CD4-positive, alpha-beta T cell treated with Interleukin-6 at 100 ng/mL for 8 hours (primary cell): ENCODE results near the gene TYW1.
"Not testable (repeated sequence)": the region's sequence is repeated elsewhere in the genome, so short reads cannot be mapped to it uniquely, and the experiment has no call there.

Source experiments
- DNase-seq: peaks from one replicate; pipeline ENCODE4 v3.0.0-alpha.2; 2020; ENCODE audit warnings: mixed read lengths, low spot score

TYW1 gene

GRCh38 chr7:67130766-67131165, 134.1 kb downstream of the TYW1 start:
- not testable (repeated sequence) for DNase-seq

GRCh38 chr7:67134912-67135311, 138.3 kb downstream of the TYW1 start:
- DNase-seq: not testable (repeated sequence)

- DNase-seq: not testable (repeated sequence)
These were observed 139.2 kb downstream of the TYW1 start for GRCh38 chr7:67135617-67136486.

- not testable (repeated sequence) for DNase-seq
These were observed 140.9 kb downstream of the TYW1 start for GRCh38 chr7:67137489-67137888.

DNA sequence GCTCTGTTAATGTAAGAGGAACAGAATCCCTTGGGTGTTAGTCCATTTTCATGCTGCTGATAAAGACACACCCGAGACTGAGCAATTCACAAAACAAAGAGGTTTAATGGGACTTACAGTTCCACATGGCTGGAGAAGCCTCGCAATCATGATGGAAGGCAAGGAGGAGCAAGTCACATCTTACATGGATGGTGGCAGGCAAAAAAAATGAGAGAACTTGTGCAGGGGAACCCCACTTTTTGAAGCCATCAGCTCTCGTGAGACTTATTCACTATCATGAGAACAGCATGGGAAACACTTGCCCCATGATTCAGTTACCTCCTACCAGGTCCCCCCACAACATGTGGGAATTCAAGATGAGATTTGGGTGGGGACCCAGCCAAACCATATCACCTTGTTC, 143.2 kb downstream of the TYW1 start:
- DNase-seq: not testable (repeated sequence)

GRCh38 chr7:67141001-67141400, 144.4 kb downstream of the TYW1 start:
- DNase-seq: not testable (repeated sequence)

GRCh38 chr7:67143091-67143786, 146.6 kb downstream of the TYW1 start:
- DNase-seq: not testable (repeated sequence)

DNA sequence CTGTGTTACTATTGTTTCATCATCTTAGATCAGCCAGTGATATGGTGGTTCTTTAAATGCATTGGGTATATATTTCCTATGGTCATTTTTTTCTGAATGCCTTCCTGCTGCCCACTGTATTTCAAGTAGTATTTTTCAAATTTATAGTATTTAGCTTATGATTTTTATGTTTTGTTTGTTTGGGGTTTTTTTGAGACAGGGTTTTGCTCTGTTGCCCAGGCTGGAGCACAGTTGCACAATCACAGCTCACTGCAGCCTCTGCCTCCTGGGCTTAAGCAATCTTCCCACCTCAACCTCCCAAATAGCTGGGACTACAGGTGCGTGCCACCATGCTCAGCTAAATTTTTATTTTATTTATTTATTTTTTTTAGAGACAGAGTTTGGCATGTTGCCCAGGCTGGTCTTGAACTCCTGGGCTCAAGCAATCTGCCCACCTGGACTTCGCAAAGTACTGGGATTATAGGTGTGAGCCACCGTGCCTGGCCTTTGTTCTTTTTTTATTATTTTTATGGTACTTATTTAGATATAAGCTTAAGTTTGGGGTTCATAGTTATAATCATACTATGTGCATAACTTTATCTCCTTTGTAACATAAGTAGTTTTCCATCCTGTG, 149.1 kb downstream of the TYW1 start:
- DNase-seq: not testable (repeated sequence)

DNA sequence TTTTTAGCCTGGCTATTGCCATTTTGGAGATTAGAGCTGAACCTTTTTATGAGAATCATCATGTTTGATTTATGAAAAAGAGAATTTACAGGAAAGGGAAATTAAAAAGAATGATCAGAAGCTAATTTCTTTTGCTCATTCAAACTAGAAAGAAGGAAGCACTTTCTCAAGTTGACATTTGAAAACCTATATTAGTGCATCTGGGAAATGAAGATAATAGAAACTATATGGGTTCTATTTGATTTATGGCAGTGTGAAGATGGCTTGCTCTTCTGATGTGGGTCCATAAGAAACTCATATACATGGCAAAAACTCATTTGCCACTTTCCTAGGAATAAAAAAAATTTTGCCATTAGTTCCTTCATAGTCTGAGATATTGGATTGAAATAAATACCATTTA, 152.5 kb downstream of the TYW1 start:
- DNase-seq: not testable (repeated sequence)

DNA sequence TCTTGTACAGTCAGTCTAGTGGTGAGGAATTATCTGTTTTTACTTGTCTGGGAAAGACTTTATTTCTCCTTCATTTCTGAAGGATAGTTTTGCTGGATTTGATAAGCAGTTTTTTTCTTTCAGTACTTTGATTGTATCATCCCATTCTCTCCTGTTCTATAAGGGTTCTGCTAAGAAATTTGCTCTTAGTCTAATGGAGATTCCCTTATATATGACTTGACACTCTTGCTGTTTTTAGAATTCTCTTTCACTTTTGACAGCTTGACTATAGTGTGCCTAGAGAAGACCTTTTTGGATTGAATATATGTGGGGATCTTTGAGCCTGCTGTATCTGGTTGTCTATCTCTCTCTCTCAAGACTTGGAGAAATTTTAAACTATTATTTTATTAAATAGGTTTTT, 157.7 kb downstream of the TYW1 start:
- DNase-seq: not testable (repeated sequence)

DNA sequence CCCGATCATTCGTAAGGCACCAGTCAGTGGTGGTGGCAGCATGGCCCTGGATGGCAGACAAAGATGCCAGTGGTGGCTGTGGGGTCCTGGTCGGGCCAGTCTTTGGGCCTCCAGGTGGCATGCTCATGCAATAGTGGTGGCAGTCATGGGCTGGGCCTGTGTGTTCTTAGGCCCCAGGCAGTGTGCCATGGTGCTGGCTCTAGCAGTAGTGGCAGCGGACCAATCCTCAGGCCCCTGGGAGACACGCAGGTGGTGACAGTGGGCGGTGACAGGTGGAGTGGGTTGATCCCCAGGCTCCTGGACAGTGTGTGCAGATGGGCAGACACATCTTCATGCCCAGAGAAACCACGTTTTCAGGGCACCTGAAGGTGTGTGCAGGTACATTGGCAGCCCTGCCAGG, 159.4 kb downstream of the TYW1 start:
- not testable (repeated sequence) for DNase-seq

GRCh38 chr7:67163285-67163684, 166.7 kb downstream of the TYW1 start:
- peak; percentile 16 for DNase-seq

GRCh38 chr7:67171151-67171550, 174.5 kb downstream of the TYW1 start:
- DNase-seq: not testable (repeated sequence)

GRCh38 chr7:67176730-67177129, 180.1 kb downstream of the TYW1 start:
- DNase-seq: not testable (repeated sequence)

GRCh38 chr7:67178915-67179688, 182.5 kb downstream of the TYW1 start:
- DNase-seq: not testable (repeated sequence)

- DNase-seq: not testable (repeated sequence)
These were observed 186.5 kb downstream of the TYW1 start for GRCh38 chr7:67182956-67183750.

DNA sequence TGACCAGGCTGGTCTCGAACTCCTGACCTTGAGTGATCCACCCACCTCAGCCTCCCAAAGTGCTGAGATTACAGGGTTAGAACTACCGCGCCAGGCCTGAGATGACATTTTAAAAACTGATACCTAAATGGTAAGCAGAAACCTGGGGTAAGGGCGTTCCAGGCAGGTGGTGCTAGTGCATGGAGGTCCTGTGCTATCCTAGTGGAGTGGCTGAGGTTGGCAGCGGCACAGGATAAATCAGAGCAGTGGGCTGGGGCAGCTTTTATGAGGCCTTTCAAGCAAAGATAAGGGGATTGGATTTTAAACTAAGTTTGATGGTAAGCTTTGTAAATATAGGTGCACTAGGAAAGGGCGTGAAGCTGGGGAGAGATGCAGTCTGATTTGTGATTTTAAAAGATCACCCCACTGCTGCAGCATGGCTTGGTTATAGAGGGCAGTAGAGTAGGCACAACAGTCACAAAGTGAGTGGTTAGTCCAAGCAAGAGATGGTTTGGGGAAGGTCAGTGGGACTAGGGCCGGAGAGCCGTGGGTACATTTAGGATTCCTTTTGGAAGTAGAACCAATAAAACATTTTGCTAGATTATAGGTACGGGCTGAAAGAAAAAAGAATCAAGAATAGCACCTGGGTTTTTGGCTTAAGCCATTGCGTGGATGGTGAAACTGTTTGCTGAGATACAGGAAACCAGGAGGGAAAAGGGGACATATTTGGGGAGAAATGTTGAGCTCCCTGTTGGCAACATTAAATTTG, 188.5 kb downstream of the TYW1 start:
- not testable (repeated sequence) for DNase-seq

GRCh38 chr7:67185660-67186129, 189.1 kb downstream of the TYW1 start:
- not testable (repeated sequence) for DNase-seq

DNA sequence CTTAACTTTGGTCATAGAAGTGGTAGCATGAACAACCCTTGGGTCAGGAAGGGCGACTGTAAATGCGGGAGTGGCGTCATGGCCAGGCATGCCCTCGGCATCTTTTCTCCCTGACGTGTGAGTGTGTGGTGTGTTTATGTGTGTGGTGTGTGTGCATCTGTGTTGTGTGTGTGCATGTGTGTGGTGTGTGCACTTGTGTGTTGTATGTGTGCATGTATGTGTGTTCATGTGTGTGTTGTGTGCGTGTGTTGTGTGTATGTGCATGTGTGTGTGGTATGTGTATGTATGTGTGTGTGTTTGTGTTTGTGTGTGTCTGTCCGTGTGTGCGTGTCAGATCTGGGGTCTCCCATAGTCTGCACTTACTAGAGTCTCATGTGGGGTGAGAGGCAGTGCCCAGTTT, 192.5 kb downstream of the TYW1 start:
- not testable (repeated sequence) for DNase-seq
